Thymus (tissue), 11 donors: ENCODE measurements around the gene CHAC2. TPM values are rescaled to one million over a fixed set of nuclear protein-coding genes. Genes with fewer than 3 reads are reported as not detected.
A peak's percentile ranks its signal among the peaks of the same experiment; 100 is the strongest.

Experiments used
- DNase-seq, 9 donors: peaks; one replicate each; pipeline ENCODE4 v3.0.0-alpha.2; 2013; ENCODE audit warnings: low spot score in 9 of 9, low read depth in 6 of 9, missing footprints in 1 of 9
- H3K27ac ChIP-seq, 2 donors: one replicate each; pipeline ENCODE4 v1.5.1; 2013; ENCODE audit warnings: control low read depth in 1 of 2, low read depth in 1 of 2, low read length in 1 of 2, mild to moderate bottlenecking in 1 of 2, moderate library complexity in 1 of 2
- H3K27me3 ChIP-seq, 2 donors: one replicate each; pipeline ENCODE4 v1.5.1; 2013; ENCODE audit warnings: low read length in 1 of 2; ENCODE audit not compliant: control insufficient read depth in 2 of 2, insufficient read depth in 1 of 2
- H3K36me3 ChIP-seq, 2 donors: one replicate each; pipeline ENCODE4 v1.5.1; 2013; ENCODE audit warnings: low read length in 1 of 2, mild to moderate bottlenecking in 1 of 2, moderate library complexity in 1 of 2; ENCODE audit not compliant: control insufficient read depth in 2 of 2, insufficient read depth in 2 of 2
- H3K4me1 ChIP-seq, 2 donors: one replicate each; pipeline ENCODE4 v1.5.1; 2013; ENCODE audit warnings: low read length in 2 of 2; ENCODE audit not compliant: control insufficient read depth in 2 of 2, insufficient read depth in 2 of 2
- H3K4me3 ChIP-seq, 2 donors: one replicate each; pipeline ENCODE4 v1.5.1; 2013; ENCODE audit warnings: low read length in 2 of 2, control low read depth in 1 of 2, mild to moderate bottlenecking in 1 of 2
- H3K9me3 ChIP-seq, 2 donors: one replicate each; pipeline ENCODE4 v1.5.1; 2013; ENCODE audit warnings: low read length in 1 of 2, mild to moderate bottlenecking in 1 of 2; ENCODE audit not compliant: control insufficient read depth in 2 of 2, insufficient read depth in 1 of 2
- WGBS: extraction: QIAGEN DNeasy Blood & Tissue Kit; methylation state at CpG from one replicate; pipeline ENCODE4 v1.1.7; 2013; 5-methylcytosine and 5-hydroxymethylcytosine counted together
- polyA plus RNA-seq: library from polyadenylated mRNA; stranded (reverse); fragments of 200-250 nt; gene quantifications from one replicate; pipeline ENCODE4 v1.2.3, GENCODE V29; 2013
- total RNA-seq: library from RNA; stranded (reverse); fragments of 120-200 nt; gene quantifications from one replicate; pipeline ENCODE4 v1.2.4, GENCODE V29; 2013
- donor health status: healthy.

CHAC2 gene
- total and polyA plus RNA-seq, 2 donors = 3.7 to 8.1 TPM

DNA sequence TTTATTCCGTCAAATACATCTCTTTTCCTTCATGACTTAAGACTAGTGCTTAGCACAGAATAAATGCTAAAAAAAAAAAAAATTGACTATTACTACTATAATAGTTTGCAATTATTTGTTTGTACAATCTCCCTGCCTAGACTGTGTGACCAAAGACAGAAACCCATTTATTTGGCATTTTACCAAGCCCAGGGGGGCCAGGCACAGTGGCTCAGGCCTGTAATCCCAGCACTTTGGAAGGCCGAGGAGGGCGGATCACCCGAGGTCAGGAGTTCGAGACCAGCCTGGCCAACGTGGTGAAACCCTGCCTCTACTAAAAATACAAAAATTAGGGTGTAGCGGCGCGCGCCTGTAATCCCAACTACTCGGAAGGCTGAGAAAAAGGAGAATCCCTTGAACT is 17.8 kb downstream of the CHAC2 start:
- no peaks in the 10 kb centered on the region for H3K27me3 ChIP-seq
- H3K27ac ChIP-seq = no peak overlapping the region
- WGBS = 82% methylated on average over 11 of the region's 11 CpGs
- H3K9me3 ChIP-seq = no peaks in the 10 kb centered on the region
- H3K36me3 ChIP-seq = peaks cover 2 to 16% of the 10 kb centered on the region in 2 donors
- DNase-seq = no peak
- H3K4me1 ChIP-seq = peaks cover 13 to 18% of the 10 kb centered on the region in 2 donors
- H3K4me3 ChIP-seq = peak overlapping the region; percentile 3 to 82

DNA sequence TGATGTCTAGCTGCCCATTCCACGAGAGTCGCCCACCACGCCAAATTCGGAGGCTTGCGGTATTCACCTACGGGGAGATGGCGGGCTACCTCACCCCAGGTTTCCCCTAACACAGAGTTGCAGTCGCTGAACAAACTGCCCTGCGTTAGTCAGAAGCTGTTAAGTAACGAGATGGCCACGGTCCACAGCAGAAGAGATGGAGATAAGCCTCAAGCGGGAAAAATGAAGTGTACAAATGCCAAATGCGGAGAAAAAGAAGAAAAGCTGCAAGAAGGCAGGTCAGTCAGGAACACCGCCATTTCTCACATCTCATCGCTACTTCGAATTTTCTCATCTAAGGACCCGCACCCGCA is 18.7 kb downstream of the CHAC2 start:
- peaks cover 13 to 18% of the 10 kb centered on the region in 2 donors for H3K4me1 ChIP-seq
- DNase-seq = peak in 2 of 9 donors; percentile 46 to 54
- H3K27ac ChIP-seq = peak overlapping the region; percentile 91 to 94
- H3K36me3 ChIP-seq = peaks cover 0 to 12% of the 10 kb centered on the region in 2 donors
- under 1% methylated on average over 18 of the region's 18 CpGs for WGBS
- H3K9me3 ChIP-seq = no peaks in the 10 kb centered on the region
- no peaks in the 10 kb centered on the region for H3K27me3 ChIP-seq
- H3K4me3 ChIP-seq = peak overlapping the region; percentile 77 to 82

GRCh38 chr2:53786705-53787613 is 19.4 kb downstream of the CHAC2 start, which contains the start of the genes ASB3 and ERLEC1:
Gene ASB3 (minus strand): TSS chr2:53786953. CDS start chr2:53765572, 21,381 bp downstream.
Gene ERLEC1 (plus strand): TSS chr2:53787044. CDS start chr2:53787211, 167 bp downstream.
- peak; percentile 65 to 93 (median 83) for DNase-seq
- H3K27me3 ChIP-seq = no peaks in the 10 kb centered on the region
- under 1% methylated on average over 77 of the region's 77 CpGs for WGBS
- peaks cover 13 to 18% of the 10 kb centered on the region in 2 donors for H3K4me1 ChIP-seq
- peak within 1 kb of the TSS; percentile 77 to 82 for H3K4me3 ChIP-seq
- H3K27ac ChIP-seq = peak within 1 kb of the TSS; percentile 91 to 94
- H3K9me3 ChIP-seq = no peaks in the 10 kb centered on the region
- H3K36me3 ChIP-seq = peaks cover 0 to 9% of the 10 kb centered on the region in 2 donors

DNA sequence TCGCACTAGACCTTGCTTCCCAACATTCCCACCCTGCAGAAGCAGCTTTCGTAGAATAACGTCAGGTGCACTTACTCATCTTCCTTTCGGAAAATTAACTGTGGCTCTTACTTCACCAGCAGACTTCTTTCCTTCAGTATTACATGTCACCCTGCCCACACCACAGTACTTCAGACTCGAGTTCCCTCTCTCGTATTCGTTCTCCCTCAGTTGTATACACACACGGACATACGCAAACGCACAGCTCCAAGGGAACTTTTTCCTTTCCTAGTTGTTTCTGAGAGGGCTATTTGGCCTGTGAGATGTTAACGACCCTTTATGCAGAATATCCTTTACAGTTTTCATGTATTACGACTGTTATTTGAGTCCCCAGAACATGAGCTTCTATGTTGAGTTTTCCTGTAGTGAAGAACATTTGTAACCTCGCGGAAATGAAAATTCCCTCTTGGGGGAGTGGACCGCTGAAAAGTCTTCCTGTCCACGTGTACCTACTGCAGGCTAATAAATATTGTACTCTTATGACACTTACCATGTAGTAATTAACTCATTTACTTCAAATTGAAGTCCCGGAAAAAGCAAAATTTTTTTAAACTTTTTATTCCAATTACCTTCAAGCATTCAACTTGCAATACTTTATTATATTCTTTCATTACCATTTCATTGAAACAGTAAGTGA is 20.1 kb downstream of the CHAC2 start:
- no peaks in the 10 kb centered on the region for H3K27me3 ChIP-seq
- H3K9me3 ChIP-seq = no peaks in the 10 kb centered on the region
- H3K27ac ChIP-seq = peak overlapping the region; percentile 91 to 94
- H3K36me3 ChIP-seq = peaks cover 0 to 3% of the 10 kb centered on the region in 2 donors
- H3K4me3 ChIP-seq = peak overlapping the region; percentile 77 to 82
- H3K4me1 ChIP-seq = peaks cover 13 to 18% of the 10 kb centered on the region in 2 donors
- peak in 3 of 9 donors; percentile 7 to 43 (median 19) for DNase-seq
- WGBS = 2% methylated on average over 17 of the region's 17 CpGs

DNA sequence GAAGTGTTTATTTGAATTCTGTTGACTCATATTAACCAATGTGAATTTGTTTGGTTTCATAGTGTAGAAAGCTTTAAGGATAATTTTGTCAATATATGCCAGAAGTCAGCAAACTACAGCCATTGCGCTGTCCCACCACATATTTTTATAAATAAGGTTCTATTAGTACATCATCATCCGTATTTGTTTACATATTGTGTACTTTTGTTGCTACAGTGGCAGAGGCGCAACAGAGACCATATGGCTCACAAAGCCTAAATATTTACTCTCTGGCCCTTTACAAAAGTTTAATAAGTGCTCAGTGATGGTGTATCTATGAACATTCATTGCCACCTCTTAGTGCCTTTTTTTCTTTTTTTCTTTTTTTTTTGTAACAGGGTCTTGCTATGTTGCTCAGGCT is 25.7 kb downstream of the CHAC2 start:
- Histone ChIP-seq H3K27me3 (no peaks in the 10 kb centered on the region), H3K4me1 (peaks cover 2% of the 10 kb centered on the region in 2 donors), H3K36me3 (peaks cover 12 to 26% of the 10 kb centered on the region in 2 donors), H3K4me3 (no peak overlapping the region), H3K9me3 (no peaks in the 10 kb centered on the region), H3K27ac (no peak overlapping the region)
- WGBS = 98% methylated on average over 3 of the region's 3 CpGs
- DNase-seq = no peak

- no peak overlapping the region for H3K27ac ChIP-seq
- H3K27me3 ChIP-seq = no peaks in the 10 kb centered on the region
- no peak overlapping the region for H3K4me3 ChIP-seq
- H3K36me3 ChIP-seq = peaks cover 13 to 27% of the 10 kb centered on the region in 2 donors
- no peaks in the 10 kb centered on the region for H3K4me1 ChIP-seq
- no peaks in the 10 kb centered on the region for H3K9me3 ChIP-seq
- no peak for DNase-seq
- 98% methylated on average over 3 of the region's 3 CpGs for WGBS
Measured at GRCh38 chr2:53793821-53794220, 26.2 kb downstream of the CHAC2 start.

DNA sequence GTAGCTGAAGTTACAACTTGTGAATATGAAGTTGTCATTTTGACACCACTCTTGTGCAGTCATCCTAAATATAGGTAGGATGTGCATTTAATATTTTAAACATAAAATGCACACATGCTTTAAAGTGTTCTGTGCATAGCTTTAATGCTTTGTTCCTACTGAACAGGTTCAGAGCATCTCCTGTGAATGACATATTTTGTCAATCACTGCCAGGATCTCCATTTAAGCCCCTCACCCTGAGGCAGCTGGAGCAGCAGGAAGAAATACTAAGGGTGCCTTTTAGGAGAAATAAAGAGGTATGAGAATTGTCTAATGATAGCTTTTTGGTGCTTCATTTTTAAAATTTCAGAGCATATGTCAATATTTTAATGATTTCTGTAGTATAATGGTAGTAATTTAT is 33.9 kb downstream of the CHAC2 start:
- peaks cover 14 to 34% of the 10 kb centered on the region in 2 donors for H3K36me3 ChIP-seq
- no peak for DNase-seq
- no peak overlapping the region for H3K4me3 ChIP-seq
- no peaks in the 10 kb centered on the region for H3K9me3 ChIP-seq
- H3K4me1 ChIP-seq = no peaks in the 10 kb centered on the region
- H3K27ac ChIP-seq = no peak overlapping the region
- no peaks in the 10 kb centered on the region for H3K27me3 ChIP-seq

GRCh38 chr2:53802617-53803151 is 35.1 kb downstream of the CHAC2 start:
- peaks cover 14 to 31% of the 10 kb centered on the region in 2 donors for H3K36me3 ChIP-seq
- DNase-seq = no peak
- H3K9me3 ChIP-seq = no peaks in the 10 kb centered on the region
- no peak overlapping the region for H3K27ac ChIP-seq
- no peaks in the 10 kb centered on the region for H3K27me3 ChIP-seq
- WGBS = 97% methylated on average over 7 of the region's 7 CpGs
- H3K4me3 ChIP-seq = no peak overlapping the region
- no peaks in the 10 kb centered on the region for H3K4me1 ChIP-seq

DNA sequence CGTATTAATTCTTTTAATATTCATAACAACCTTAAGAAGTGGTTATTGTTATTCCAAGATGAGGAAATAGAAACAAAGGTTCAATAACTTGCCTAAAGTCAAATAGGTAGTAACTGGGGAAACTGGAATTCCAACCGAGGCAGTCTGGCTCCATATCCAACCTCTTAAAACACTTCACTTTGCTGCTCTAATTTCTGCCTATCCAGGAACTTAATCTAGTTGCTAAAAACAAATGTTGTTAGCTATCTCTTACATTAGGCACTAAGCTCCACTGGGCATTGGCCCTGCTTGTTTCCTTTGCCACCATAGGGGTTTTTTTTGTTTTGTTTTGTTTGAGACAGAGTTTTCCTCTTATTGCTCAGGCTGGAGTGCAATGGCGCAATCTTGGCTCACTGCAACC is 44.0 kb downstream of the CHAC2 start:
- peaks cover 29 to 58% of the 10 kb centered on the region in 2 donors for H3K36me3 ChIP-seq
- H3K27ac ChIP-seq = no peak overlapping the region
- H3K4me3 ChIP-seq = no peak overlapping the region
- no peaks in the 10 kb centered on the region for H3K4me1 ChIP-seq
- 98% methylated on average over 3 of the region's 3 CpGs for whole genome bisulfite sequencing
- no peak for DNase-seq
- no peaks in the 10 kb centered on the region for H3K9me3 ChIP-seq
- no peaks in the 10 kb centered on the region for H3K27me3 ChIP-seq
